Stomach (tissue), 9 donors: ENCODE data around the gene AGAP1. TPM values are rescaled to one million over a fixed set of nuclear protein-coding genes. Genes with fewer than 3 reads are reported as not detected.

Experiments used
- DNase-seq, 2 donors: peaks; one replicate each; pipeline versions ENCODE4 v3.0.0 to v3.0.0-alpha.2; 2013 to 2019
- H3K27ac ChIP-seq, 5 donors: fragments of 200-600 bp in 4 of 5; sonication (generic) in 4 of 5; one replicate each; pipeline ENCODE4 v1.5.1; 2013 to 2019; ENCODE audit warnings: mild to moderate bottlenecking in 1 of 5, moderate library complexity in 1 of 5
- H3K27me3 ChIP-seq, 3 donors: fragments of 200-600 bp; sonication (generic); one replicate each; pipeline ENCODE4 v1.5.1; 2017 to 2019; ENCODE audit warnings: mixed run types in 1 of 3
- H3K36me3 ChIP-seq, 4 donors: fragments of 200-600 bp; sonication (generic); 1 replicate in 3 of 4; 2 replicates in 1 of 4; pipeline ENCODE4 v1.5.1; 2016 to 2019
- H3K4me1 ChIP-seq, 4 donors: fragments of 200-600 bp; sonication (generic); one replicate each; pipeline ENCODE4 v1.5.1; 2016 to 2019
- H3K4me3 ChIP-seq, 4 donors: fragments of 200-600 bp; sonication (generic) in 3 of 4; one replicate each; pipeline ENCODE4 v1.5.1; 2016 to 2019; ENCODE audit warnings: mild to moderate bottlenecking in 1 of 4
- H3K9me3 ChIP-seq, 4 donors: fragments of 200-600 bp; sonication (generic); one replicate each; pipeline ENCODE4 v1.5.1; 2016 to 2019
- CTCF ChIP-seq, 7 experiments: fragments of 450-650 bp in 4 of 7; fragments of 200-600 bp in 3 of 7; sonication (generic) in 3 of 7; IDR thresholded peaks; one replicate each; pipeline ENCODE4 v1.5.1; 2016 to 2019; ENCODE audit warnings: antibody characterized with exemption in 7 of 7, control low read depth in 2 of 7, mild to moderate bottlenecking in 1 of 7
- EP300 ChIP-seq: sonication (generic); formaldehyde crosslinking; IDR thresholded peaks from one replicate; pipeline ENCODE4 v1.6.1; 2017; ENCODE audit warnings: antibody characterized with exemption
- POLR2A ChIP-seq, 4 donors: fragments of 450-650 bp; IDR thresholded peaks; one replicate each; pipeline ENCODE4 v1.6.1; 2016; ENCODE audit warnings: antibody characterized with exemption in 4 of 4, control low read depth in 2 of 4, mild to moderate bottlenecking in 1 of 4, moderate library complexity in 1 of 4
- POLR2AphosphoS5 ChIP-seq, 3 donors: sonication (generic); formaldehyde crosslinking; IDR thresholded peaks; one replicate each; pipeline ENCODE4 v1.6.1; 2016; ENCODE audit warnings: antibody characterized with exemption in 3 of 3
- WGBS, 5 donors: extraction: QIAGEN DNeasy Blood & Tissue Kit in 3 of 5; methylation state at CpG; one replicate each; pipeline versions ENCODE4 v1.1.5 to v1.1.7; 2013 to 2018; 5-methylcytosine and 5-hydroxymethylcytosine counted together
- intact Hi-C: fragments of 100-400 bp; cut with DNase I; formaldehyde crosslinking; loops from one replicate; pipeline ENCODE4 v1.15.1; 2023; ENCODE audit warnings: low total_unique reads
- polyA plus RNA-seq, 3 donors: library from polyadenylated mRNA; stranded (reverse); fragments of 200-250 nt; gene quantifications; one replicate each; pipeline ENCODE4 v1.2.3, GENCODE V29; 2013
- total RNA-seq, 5 donors: library from RNA; depleted of rRNA; stranded (reverse); fragments of >200 nt; gene quantifications; one replicate each; pipeline versions ENCODE4 v1.1.0 to v1.2.3, GENCODE V29; 2014 to 2016
- donor health status: healthy with polysubstance abuse.
- donor health status: Bipolar disorder and iron deficiency.
- donor health status: healthy.

AGAP1 gene
- total and polyA plus RNA-seq, 8 donors: 4.2 to 139 (median 35.0) TPM

DNA sequence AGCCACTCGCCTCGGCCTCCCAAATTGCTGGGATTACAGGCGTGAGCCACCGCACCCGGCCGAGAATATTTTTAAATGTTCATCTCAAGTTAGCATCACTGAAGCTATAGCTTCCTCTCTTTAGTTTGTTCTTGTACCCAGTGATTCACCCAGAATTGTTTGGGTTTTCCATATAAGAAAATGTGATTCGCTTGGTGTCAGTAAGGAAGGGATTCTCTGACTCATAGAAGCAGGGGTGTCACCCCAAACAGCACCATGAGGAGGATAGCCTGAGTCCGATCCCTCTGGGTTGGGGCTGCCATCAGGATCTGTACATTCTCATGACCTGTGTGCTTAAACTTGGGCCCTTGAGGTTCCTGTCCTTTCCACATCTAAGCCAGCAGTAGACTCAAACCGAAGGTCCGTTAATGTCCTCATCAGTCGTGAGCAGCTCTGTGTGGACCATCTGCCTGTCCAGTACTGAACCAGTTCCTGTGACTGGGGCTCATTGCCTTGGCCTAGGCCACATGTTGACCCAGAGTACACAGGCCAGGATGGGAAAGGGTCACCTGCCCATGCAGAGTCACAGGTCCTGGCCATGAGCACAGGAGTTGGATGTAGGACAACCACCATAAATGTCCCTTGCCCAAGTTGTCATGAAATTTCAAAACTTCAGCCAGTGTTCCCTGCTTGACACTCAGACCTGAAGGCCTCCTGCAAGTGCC lies 362.5 kb downstream of the AGAP1 start:
- 95 to 98% (median 97%) methylated on average over 11 of the region's 11 CpGs for WGBS, 5 donors
- DNase-seq: no peak
- Histone ChIP-seq H3K27me3 (no peaks in the 10 kb centered on the region), H3K27ac (no peak overlapping the region), H3K4me3 (no peak overlapping the region), H3K9me3 (no peaks in the 10 kb centered on the region), H3K36me3 (peaks cover 0 to 6% (median 0%) of the 10 kb centered on the region in 4 donors), H3K4me1 (no peaks in the 10 kb centered on the region)
- intact Hi-C loops: no loop called here
- TF ChIP-seq CTCF (IDR thresholded peaks at IDR 0.05): no peak
- no peak for TF ChIP-seq POLR2AphosphoS5 (IDR thresholded peaks at IDR 0.05)
- TF ChIP-seq EP300: no peak
- TF ChIP-seq POLR2A (IDR thresholded peaks at IDR 0.05): no peak

DNA sequence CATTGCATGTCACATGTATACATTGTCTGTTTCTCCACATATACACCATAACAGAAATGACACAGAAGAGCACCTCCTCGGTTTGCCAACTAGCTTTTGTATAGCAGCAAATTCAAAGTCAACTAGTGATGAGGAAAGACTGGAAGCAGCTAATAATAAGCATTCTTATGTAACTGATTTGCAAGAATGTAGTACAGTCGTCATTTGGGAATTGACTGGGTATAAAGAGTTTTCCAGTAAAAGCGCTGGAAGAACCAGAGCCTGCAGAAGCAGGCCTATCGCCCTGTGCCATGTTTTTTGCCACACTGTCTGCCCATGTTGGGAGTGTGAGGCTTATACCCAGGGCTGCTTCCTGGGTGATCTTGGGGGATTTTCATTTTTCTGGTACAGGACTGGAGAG lies 363.8 kb downstream of the AGAP1 start:
- TF ChIP-seq CTCF (IDR thresholded peaks at IDR 0.05) (no peak), POLR2A (IDR thresholded peaks at IDR 0.05) (no peak), POLR2AphosphoS5 (IDR thresholded peaks at IDR 0.05) (no peak), EP300 (no peak)
- no peaks in the 10 kb centered on the region for H3K4me1 ChIP-seq
- peaks cover 0 to 5% (median 2%) of the 10 kb centered on the region in 4 donors for H3K36me3 ChIP-seq
- H3K27me3 ChIP-seq: no peaks in the 10 kb centered on the region
- intact Hi-C loops: no loop called here
- DNase-seq: no peak
- no peak overlapping the region for H3K27ac ChIP-seq
- 82 to 94% (median 90%) methylated on average over 4 of the region's 4 CpGs for WGBS, 5 donors
- no peaks in the 10 kb centered on the region for H3K9me3 ChIP-seq
- no peak overlapping the region for H3K4me3 ChIP-seq

GRCh38 chr2:235858881-235859280 lies 365.0 kb downstream of the AGAP1 start:
- no peak overlapping the region for H3K4me3 ChIP-seq
- intact Hi-C loops: no loop called here
- TF ChIP-seq CTCF (IDR thresholded peaks at IDR 0.05) (no peak), POLR2AphosphoS5 (IDR thresholded peaks at IDR 0.05) (no peak), EP300 (no peak), POLR2A (IDR thresholded peaks at IDR 0.05) (no peak)
- no peak for DNase-seq
- H3K27me3 ChIP-seq: no peaks in the 10 kb centered on the region
- no peaks in the 10 kb centered on the region for H3K4me1 ChIP-seq
- peaks cover 0 to 4% (median 2%) of the 10 kb centered on the region in 4 donors for H3K36me3 ChIP-seq
- WGBS, 5 donors: 77 to 93% (median 92%) methylated on average over 5 of the region's 5 CpGs
- H3K9me3 ChIP-seq: no peaks in the 10 kb centered on the region
- H3K27ac ChIP-seq: no peak overlapping the region

DNA sequence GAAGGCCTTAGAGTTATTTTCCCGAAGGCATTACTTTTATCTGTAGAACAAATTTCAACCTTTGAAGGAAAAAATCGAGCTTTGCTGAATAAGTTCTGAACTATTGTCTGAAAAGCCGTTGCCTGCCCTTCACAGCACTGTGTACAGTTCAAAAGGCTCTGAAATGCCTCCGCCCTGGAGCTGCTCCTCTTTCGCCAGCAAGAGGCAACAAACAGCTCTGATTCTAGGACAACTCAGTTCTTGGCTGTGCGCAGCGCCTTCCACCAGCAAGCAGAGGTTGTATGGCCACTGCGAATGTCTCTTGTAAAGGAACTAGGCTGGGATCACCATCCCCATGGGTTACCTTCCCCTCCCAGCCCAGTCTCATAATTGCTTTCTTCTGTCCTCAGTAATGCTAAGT lies 365.8 kb downstream of the AGAP1 start:
- intact Hi-C loops: no loop called here
- H3K4me1 ChIP-seq: no peaks in the 10 kb centered on the region
- no peak overlapping the region for H3K4me3 ChIP-seq
- TF ChIP-seq POLR2A (IDR thresholded peaks at IDR 0.05): no peak
- TF ChIP-seq EP300: no peak
- TF ChIP-seq POLR2AphosphoS5 (IDR thresholded peaks at IDR 0.05): no peak
- no peak for TF ChIP-seq CTCF (IDR thresholded peaks at IDR 0.05)
- peaks cover 0 to 4% (median 2%) of the 10 kb centered on the region in 4 donors for H3K36me3 ChIP-seq
- DNase-seq: no peak
- H3K27ac ChIP-seq: no peak overlapping the region
- 80 to 88% (median 82%) methylated on average over 8 of the region's 8 CpGs for WGBS, 5 donors
- no peaks in the 10 kb centered on the region for H3K9me3 ChIP-seq
- H3K27me3 ChIP-seq: no peaks in the 10 kb centered on the region
